B cell (primary cell): Measurements from ENCODE around the gene CD34. TPM values are rescaled to one million over a fixed set of nuclear protein-coding genes. Genes with fewer than 3 reads are reported as not detected.

Experiments
- ATAC-seq: fragments of 200-7000 bp; cut with Tn5 transposase; one replicate; pipeline ENCODE4 v1.10.0; 2021; ENCODE audit warnings: low read depth, mild to moderate bottlenecking, moderate number of reproducible peaks, moderate library complexity
- CTCF ChIA-PET: fragments of 350-600 bp; sonication (Branson Sonifier 250); formaldehyde crosslinking; loops from one replicate; lab custom pipeline; 2021; ENCODE audit warnings: antibody characterized with exemption, inconsistent platforms; lab: Charles Lee
- POLR2A ChIA-PET: fragments of 350-600 bp; sonication (Branson Sonifier 250); formaldehyde crosslinking; loops from one replicate; lab custom pipeline; 2021; ENCODE audit warnings: antibody characterized with exemption; lab: Charles Lee
- DNase-seq: peaks from one replicate; pipeline ENCODE4 v3.0.0; 2013
- H2AFZ ChIP-seq: 2 replicates; pipeline ENCODE4 v1.6.1; 2012; ENCODE audit warnings: mild to moderate bottlenecking, low read depth, low read length; ENCODE audit not compliant: insufficient read depth, poor library complexity, severe bottlenecking
- H3K27ac ChIP-seq, 2 donors: 1 replicate in 1 of 2; 2 replicates in 1 of 2; pipeline ENCODE4 v1.5.1; 2012 to 2013; ENCODE audit warnings: low read length in 2 of 2, mild to moderate bottlenecking in 2 of 2, moderate library complexity in 1 of 2
- H3K27me3 ChIP-seq, 4 experiments: fragments of 200-600 bp in 1 of 4; sonication (generic) in 1 of 4; replicated peaks in 1 of 4; 1 replicate in 2 of 4; 2 replicates in 2 of 4; pipeline versions ENCODE4 v1.6.1 to v1.7.0; 2013 to 2016; ENCODE audit warnings: low read length in 3 of 4, mild to moderate bottlenecking in 2 of 4, mixed read lengths in 1 of 4, moderate library complexity in 1 of 4; ENCODE audit not compliant: insufficient read depth in 4 of 4, control insufficient read depth in 3 of 4; ENCODE audit errors: control extremely low read depth in 1 of 4
- H3K36me3 ChIP-seq, 2 experiments: replicated peaks in 1 of 2; 1 replicate in 1 of 2; 2 replicates in 1 of 2; pipeline versions ENCODE4 v1.6.1 to v1.7.1; 2013; ENCODE audit warnings: low read length in 1 of 2; ENCODE audit not compliant: insufficient read depth in 2 of 2, control insufficient read depth in 1 of 2; ENCODE audit errors: control extremely low read depth in 1 of 2, extremely low read depth in 1 of 2
- H3K4me1 ChIP-seq, 2 donors: fragments of 200-600 bp in 1 of 2; sonication (generic) in 1 of 2; 1 replicate in 1 of 2; 2 replicates in 1 of 2; pipeline versions ENCODE4 v1.5.1 to v1.6.1; 2013 to 2017; ENCODE audit warnings: low read length in 2 of 2; ENCODE audit not compliant: control insufficient read depth in 2 of 2, insufficient read depth in 2 of 2
- H3K4me2 ChIP-seq: replicated peaks from 2 replicates; pipeline ENCODE3; 2012; ENCODE audit warnings: mild to moderate bottlenecking, low read depth, low read length; ENCODE audit not compliant: poor library complexity, severe bottlenecking
- H3K4me3 ChIP-seq, 5 experiments: fragments of 200-600 bp in 1 of 5; sonication (generic) in 1 of 5; 1 replicate in 3 of 5; 2 replicates in 2 of 5; pipeline versions ENCODE4 v1.5.1 to v1.7.0; 2011 to 2016; ENCODE audit warnings: low read length in 4 of 5, mild to moderate bottlenecking in 4 of 5, low read depth in 2 of 5, control low read depth in 1 of 5, moderate library complexity in 1 of 5; ENCODE audit not compliant: insufficient read depth in 1 of 5; ENCODE audit errors: control extremely low read depth in 1 of 5, extremely low read depth in 1 of 5
- H3K79me2 ChIP-seq: fragments of 200-600 bp; sonication (generic); one replicate; pipeline ENCODE4 v1.6.0; 2016; ENCODE audit warnings: low read length; ENCODE audit not compliant: control insufficient read depth, insufficient read depth
- H3K9ac ChIP-seq: fragments of 200-600 bp; sonication (generic); 2 replicates; pipeline ENCODE4 v1.6.1; 2017; ENCODE audit warnings: mild to moderate bottlenecking, low read length, moderate library complexity
- H3K9me3 ChIP-seq, 3 donors: one replicate each; pipeline versions ENCODE4 v1.6.1 to v1.7.1; 2013; ENCODE audit warnings: low read length in 2 of 3; ENCODE audit not compliant: control insufficient read depth in 2 of 3, insufficient read depth in 1 of 3; ENCODE audit errors: control extremely low read depth in 1 of 3
- H4K20me1 ChIP-seq: 2 replicates; pipeline ENCODE4 v1.6.0; 2012; ENCODE audit warnings: mild to moderate bottlenecking, low read length; ENCODE audit not compliant: insufficient read depth, control insufficient read depth, poor library complexity, severe bottlenecking
- H3K27ac Mint-ChIP-seq: one replicate; pipeline ENCODE4 v1.8.0; 2021; ENCODE audit warnings: mixed read lengths
- H3K27me3 Mint-ChIP-seq: one replicate; pipeline ENCODE4 v1.8.0; 2021; ENCODE audit warnings: mixed read lengths
- H3K4me1 Mint-ChIP-seq: one replicate; pipeline ENCODE4 v1.8.0; 2021; ENCODE audit warnings: mixed read lengths
- H3K4me3 Mint-ChIP-seq: one replicate; pipeline ENCODE4 v1.8.0; 2021; ENCODE audit warnings: mixed read lengths
- H3K9me3 Mint-ChIP-seq: one replicate; pipeline ENCODE4 v1.8.0; 2022; ENCODE audit warnings: mixed read lengths; ENCODE audit not compliant: insufficient read depth
- EZH2 ChIP-seq: IDR thresholded peaks from 2 replicates; pipeline ENCODE4 v1.6.1; 2012; ENCODE audit warnings: borderline replicate concordance, low read depth, mild to moderate bottlenecking, moderate library complexity, low read length; ENCODE audit not compliant: insufficient read depth, poor library complexity, severe bottlenecking
- WGBS: methylation state at CpG from one replicate; pipeline ENCODE4 v1.1.5; 2013; ENCODE audit warnings: missing lambda C conversion rate; ENCODE audit not compliant: insufficient coverage; 5-methylcytosine and 5-hydroxymethylcytosine counted together
- intact Hi-C: fragments of 100-400 bp; cut with micrococcal nuclease; formaldehyde crosslinking; loops from one replicate; pipeline ENCODE4 v1.10.0; 2022
- polyA plus RNA-seq: library from polyadenylated mRNA; depleted of rRNA; stranded (reverse); fragments of >200 nt; gene quantifications from 2 replicates; pipeline ENCODE4 v1.2.3, GENCODE V29; 2012
- total RNA-seq, 2 donors: library from RNA; stranded (reverse); fragments of 120-200 nt in 1 of 2; gene quantifications; 1 replicate in 1 of 2; 2 replicates in 1 of 2; pipeline versions ENCODE4 v1.2.3 to v1.2.4, GENCODE V29; 2013 to 2022
- TF ChIP-seq, protein P1 (sequence below): fragments of 200-600 bp; IDR thresholded peaks from one replicate; pipeline ENCODE4 v1.8.0; 2022; ENCODE audit warnings: antibody characterized with exemption, mild to moderate bottlenecking

Gene CD34
- total and polyA plus RNA-seq, 2 donors (not counting 1 experiment from before 2014, with no cell fraction given) = not detected

DNA sequence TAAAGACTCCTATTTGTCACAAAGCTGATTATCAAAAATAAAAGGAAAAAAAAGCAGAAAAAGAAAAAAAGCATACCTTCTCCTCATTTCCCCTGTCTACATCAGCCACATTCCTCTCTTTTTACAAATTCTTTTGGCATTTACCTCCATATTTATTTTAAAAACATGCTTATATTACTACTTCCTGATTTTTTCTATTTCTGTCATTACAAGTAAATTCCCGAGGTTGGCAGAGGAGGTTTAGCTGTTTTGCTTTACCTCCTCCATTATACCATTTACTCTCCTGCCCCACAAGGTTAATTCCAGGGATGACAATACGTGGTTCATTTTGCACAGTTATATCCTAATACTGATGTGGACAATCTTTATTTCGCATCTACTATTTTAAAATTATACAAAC, 26.3 kb upstream of the CD34 start:
- ATAC-seq = no peak
- no peak overlapping the region for H3K4me3 Mint-ChIP-seq
- no peak for DNase-seq
- peaks cover 10% of the 10 kb centered on the region for H3K27me3 Mint-ChIP-seq
- no peak overlapping the region for H3K27ac Mint-ChIP-seq
- TF ChIP-seq, protein P1, sequence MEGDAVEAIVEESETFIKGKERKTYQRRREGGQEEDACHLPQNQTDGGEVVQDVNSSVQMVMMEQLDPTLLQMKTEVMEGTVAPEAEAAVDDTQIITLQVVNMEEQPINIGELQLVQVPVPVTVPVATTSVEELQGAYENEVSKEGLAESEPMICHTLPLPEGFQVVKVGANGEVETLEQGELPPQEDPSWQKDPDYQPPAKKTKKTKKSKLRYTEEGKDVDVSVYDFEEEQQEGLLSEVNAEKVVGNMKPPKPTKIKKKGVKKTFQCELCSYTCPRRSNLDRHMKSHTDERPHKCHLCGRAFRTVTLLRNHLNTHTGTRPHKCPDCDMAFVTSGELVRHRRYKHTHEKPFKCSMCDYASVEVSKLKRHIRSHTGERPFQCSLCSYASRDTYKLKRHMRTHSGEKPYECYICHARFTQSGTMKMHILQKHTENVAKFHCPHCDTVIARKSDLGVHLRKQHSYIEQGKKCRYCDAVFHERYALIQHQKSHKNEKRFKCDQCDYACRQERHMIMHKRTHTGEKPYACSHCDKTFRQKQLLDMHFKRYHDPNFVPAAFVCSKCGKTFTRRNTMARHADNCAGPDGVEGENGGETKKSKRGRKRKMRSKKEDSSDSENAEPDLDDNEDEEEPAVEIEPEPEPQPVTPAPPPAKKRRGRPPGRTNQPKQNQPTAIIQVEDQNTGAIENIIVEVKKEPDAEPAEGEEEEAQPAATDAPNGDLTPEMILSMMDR = no peak
- TF ChIP-seq EZH2 = no peak
- CTCF ChIA-PET = no interaction called here
- intact Hi-C loops = no loop called here
- peaks cover 9% of the 10 kb centered on the region for H3K4me1 Mint-ChIP-seq
- H3K27ac ChIP-seq = no peak overlapping the region
- no peak overlapping the region for H2AFZ ChIP-seq
- no peaks in the 10 kb centered on the region for H4K20me1 ChIP-seq
- no peak overlapping the region for H3K9ac ChIP-seq
- H3K79me2 ChIP-seq = no peaks in the 10 kb centered on the region
- POLR2A ChIA-PET = no interaction called here
- H3K9me3 ChIP-seq = peaks cover 4 to 9% (median 8%) of the 10 kb centered on the region in 3 donors
- H3K4me3 ChIP-seq = no peak overlapping the region
- H3K27me3 ChIP-seq = peaks cover 0 to 4% (median 3%) of the 10 kb centered on the region in 4 experiments
- no CpG with 5 or more reads among the region's 3 CpGs for WGBS
- H3K4me2 ChIP-seq = no peak overlapping the region
- no peaks in the 10 kb centered on the region for H3K9me3 Mint-ChIP-seq
- H3K4me1 ChIP-seq = no peaks in the 10 kb centered on the region
- no peaks in the 10 kb centered on the region for H3K36me3 ChIP-seq

DNA sequence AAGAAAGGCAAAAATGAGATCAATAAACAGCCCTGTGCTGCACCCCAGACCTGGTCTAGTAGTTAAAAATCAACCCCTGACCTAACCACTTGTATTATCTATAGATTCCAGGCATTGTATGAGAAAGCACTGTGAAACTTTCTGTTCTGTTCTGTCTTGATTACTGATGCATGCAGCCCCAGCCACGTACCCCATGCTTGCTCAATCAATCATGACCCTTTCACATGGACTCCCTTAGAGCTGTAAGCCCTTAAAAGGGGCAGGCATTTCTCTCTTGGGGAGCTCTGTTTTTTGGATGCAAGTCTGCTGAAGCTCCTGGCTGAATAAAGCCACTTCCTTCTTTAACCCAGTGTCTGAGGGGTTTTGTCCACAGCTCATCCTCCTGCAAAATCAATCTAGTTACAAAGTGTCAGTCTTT, 24.2 kb upstream of the CD34 start:
- Histone ChIP-seq H3K4me1 (no peaks in the 10 kb centered on the region), H3K9me3 (peaks cover 4 to 9% (median 8%) of the 10 kb centered on the region in 3 donors), H3K9ac (no peak overlapping the region), H3K4me3 (no peak overlapping the region), H3K27me3 (peaks cover 0 to 4% (median 0%) of the 10 kb centered on the region in 4 experiments), H3K36me3 (no peaks in the 10 kb centered on the region), H2AFZ (no peak overlapping the region), H3K4me2 (no peak overlapping the region), H3K79me2 (no peaks in the 10 kb centered on the region), H3K27ac (no peak overlapping the region), H4K20me1 (no peaks in the 10 kb centered on the region)
- WGBS = no CpG with 5 or more reads among the region's 1 CpG
- Mint-ChIP-seq H3K27me3 (peaks cover under 1% of the 10 kb centered on the region), H3K4me3 (no peak overlapping the region), H3K4me1 (peaks cover 5% of the 10 kb centered on the region), H3K9me3 (no peaks in the 10 kb centered on the region), H3K27ac (no peak overlapping the region)
- intact Hi-C loops = no loop called here
- no peak for TF ChIP-seq EZH2
- TF ChIP-seq, protein P1 = no peak
- ATAC-seq (no peak), DNase-seq (no peak)
- CTCF ChIA-PET = interaction anchor here (1.2 to 1.7 kb wide), 4 partner anchors 10 to 50 kb away, joined by 3 to 7 read pairs (median 4); no protein-coding TSS in a partner anchor
- POLR2A ChIA-PET = no interaction called here
